Hypothalamus (tissue), 51 donors: ENCODE measurements around the gene FOXA1.

ENCODE experiments used
- DNase-seq, 51 donors: peaks; one replicate each; lab custom pipeline; 2025; lab: John Stamatoyannopoulos, UW

The FOXA1 gene

GRCh38 chr14:37602605-37603453 lies 7.8 kb upstream of the FOXA1 start:
- no peak for DNase-seq

- DNase-seq: no peak
These were observed 6.8 kb upstream of the FOXA1 start for GRCh38 chr14:37601865-37602264.

GRCh38 chr14:37600880-37601741 lies 6.1 kb upstream of the FOXA1 start:
- no peak for DNase-seq

GRCh38 chr14:37599507-37600368 lies 4.7 kb upstream of the FOXA1 start:
- DNase-seq: no peak

GRCh38 chr14:37598747-37599506 lies 3.9 kb upstream of the FOXA1 start:
- no peak for DNase-seq

- DNase-seq: no peak
These were observed 3.1 kb upstream of the FOXA1 start for GRCh38 chr14:37597914-37598746.

GRCh38 chr14:37597538-37597913 lies 2.5 kb upstream of the FOXA1 start:
- DNase-seq: no peak

GRCh38 chr14:37596790-37597472 lies 1.9 kb upstream of the FOXA1 start:
- no peak for DNase-seq

GRCh38 chr14:37595809-37596621 lies 966 bp upstream of the FOXA1 start:
- no peak for DNase-seq

GRCh38 chr14:37594238-37594970 lies 645 bp downstream of the FOXA1 start:
- peak in 8 of 51 donors; percentile 11 to 56 (median 24) for DNase-seq

GRCh38 chr14:37593511-37594237 lies 1.4 kb downstream of the FOXA1 start:
- DNase-seq: no peak

GRCh38 chr14:37592482-37593408 lies 2.3 kb downstream of the FOXA1 start:
- no peak for DNase-seq

- DNase-seq: no peak
These were observed 3.0 kb downstream of the FOXA1 start for GRCh38 chr14:37591941-37592481.

- DNase-seq: no peak
These were observed 3.6 kb downstream of the FOXA1 start for GRCh38 chr14:37591311-37591940.
